Neutrophil (primary cell): ENCODE measurements around the gene GDF2.

ENCODE experiments used
- H3K27ac ChIP-seq: fragments of 200-600 bp; sonication (generic); 2 replicates; pipeline ENCODE4 v1.5.1; 2016; ENCODE audit warnings: mild to moderate bottlenecking, moderate library complexity
- H3K27me3 ChIP-seq: fragments of 200-600 bp; sonication (generic); 2 replicates; pipeline ENCODE4 v1.6.0; 2016; ENCODE audit warnings: mild to moderate bottlenecking
- H3K36me3 ChIP-seq: fragments of 200-600 bp; sonication (generic); 2 replicates; pipeline ENCODE4 v1.5.1; 2017
- H3K4me1 ChIP-seq, 2 experiments: fragments of 200-600 bp in 1 of 2; sonication (generic) in 1 of 2; 1 replicate in 1 of 2; 2 replicates in 1 of 2; pipeline versions ENCODE4 v1.5.1 to v1.6.1; 2013 to 2016; ENCODE audit warnings: low read depth in 1 of 2, low read length in 1 of 2, mild to moderate bottlenecking in 1 of 2, moderate library complexity in 1 of 2; ENCODE audit not compliant: control insufficient read depth in 1 of 2, insufficient read depth in 1 of 2
- H3K4me3 ChIP-seq, 2 experiments: fragments of 200-600 bp in 1 of 2; sonication (generic) in 1 of 2; 1 replicate in 1 of 2; 2 replicates in 1 of 2; pipeline ENCODE4 v1.5.1; 2013 to 2016; ENCODE audit warnings: low read depth in 1 of 2, low read length in 1 of 2, mild to moderate bottlenecking in 1 of 2, moderate library complexity in 1 of 2
- H3K9me3 ChIP-seq: fragments of 200-600 bp; sonication (generic); 2 replicates; pipeline ENCODE4 v1.5.1; 2016
- CTCF ChIP-seq: fragments of 200-600 bp; sonication (generic); IDR thresholded peaks from 2 replicates; pipeline ENCODE4 v1.5.1; 2016; ENCODE audit warnings: antibody characterized with exemption

The GDF2 gene

DNA sequence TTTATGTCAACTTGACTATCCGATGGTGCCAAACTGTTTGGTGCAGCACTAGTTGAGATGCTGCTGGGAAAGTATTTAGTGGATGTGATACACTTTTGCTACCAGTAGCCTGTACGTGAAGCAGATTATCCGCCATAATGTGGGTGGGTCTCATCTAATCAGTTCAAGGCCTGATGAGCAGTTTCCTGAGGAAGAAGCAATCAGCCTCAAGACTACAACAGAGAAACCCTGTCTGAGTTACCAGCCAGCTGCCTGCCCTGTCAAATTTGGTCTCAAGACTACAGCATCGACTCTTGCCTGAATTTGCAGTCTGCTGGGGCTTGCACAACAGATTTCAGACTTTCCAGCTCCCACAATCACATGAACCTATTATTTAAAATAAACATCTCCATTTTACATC, 15.1 kb downstream of the GDF2 start:
- Histone ChIP-seq H3K4me3 (no peak overlapping the region), H3K27me3 (peaks cover 3% of the 10 kb centered on the region), H3K27ac (no peak overlapping the region), H3K36me3 (no peaks in the 10 kb centered on the region), H3K9me3 (no peaks in the 10 kb centered on the region), H3K4me1 (no peaks in the 10 kb centered on the region)
- TF ChIP-seq CTCF: no peak

DNA sequence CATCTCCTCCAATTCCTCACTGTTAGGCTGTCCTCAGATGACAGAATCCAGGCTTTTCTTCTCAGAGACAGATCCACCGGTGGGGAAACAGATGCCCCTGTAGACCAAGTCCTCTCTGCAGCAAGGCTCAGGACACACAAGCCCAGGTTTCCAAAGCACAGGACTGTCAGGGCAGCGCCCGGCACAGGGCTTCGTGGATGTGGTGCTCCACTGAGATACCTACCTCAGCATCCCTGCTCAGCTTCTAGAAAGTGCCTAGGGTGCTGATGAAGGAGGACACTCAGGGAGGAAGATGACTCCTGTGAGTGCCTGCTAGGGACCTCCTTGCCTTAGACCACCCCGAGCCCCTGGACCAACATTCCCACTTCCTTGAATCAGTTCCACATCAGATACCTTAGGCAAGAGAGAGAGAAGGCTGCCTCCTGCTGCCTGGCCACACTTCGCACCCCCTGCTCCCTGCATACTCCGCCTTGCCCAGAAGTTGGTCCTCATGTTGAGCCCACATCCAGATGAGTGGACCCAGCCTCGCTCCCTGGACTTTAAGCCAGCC, 17.0 kb downstream of the GDF2 start:
- Histone ChIP-seq H3K36me3 (no peaks in the 10 kb centered on the region), H3K27me3 (peaks cover 3% of the 10 kb centered on the region), H3K27ac (no peak overlapping the region), H3K9me3 (no peaks in the 10 kb centered on the region), H3K4me3 (no peak overlapping the region), H3K4me1 (no peaks in the 10 kb centered on the region)
- TF ChIP-seq CTCF: no peak

GRCh38 chr10:47339759-47340607, 17.7 kb downstream of the GDF2 start:
- no peak overlapping the region for H3K4me3 ChIP-seq
- H3K27me3 ChIP-seq: no peaks in the 10 kb centered on the region
- TF ChIP-seq CTCF: no peak
- H3K27ac ChIP-seq: no peak overlapping the region
- no peaks in the 10 kb centered on the region for H3K4me1 ChIP-seq
- H3K9me3 ChIP-seq: no peaks in the 10 kb centered on the region
- no peaks in the 10 kb centered on the region for H3K36me3 ChIP-seq

DNA sequence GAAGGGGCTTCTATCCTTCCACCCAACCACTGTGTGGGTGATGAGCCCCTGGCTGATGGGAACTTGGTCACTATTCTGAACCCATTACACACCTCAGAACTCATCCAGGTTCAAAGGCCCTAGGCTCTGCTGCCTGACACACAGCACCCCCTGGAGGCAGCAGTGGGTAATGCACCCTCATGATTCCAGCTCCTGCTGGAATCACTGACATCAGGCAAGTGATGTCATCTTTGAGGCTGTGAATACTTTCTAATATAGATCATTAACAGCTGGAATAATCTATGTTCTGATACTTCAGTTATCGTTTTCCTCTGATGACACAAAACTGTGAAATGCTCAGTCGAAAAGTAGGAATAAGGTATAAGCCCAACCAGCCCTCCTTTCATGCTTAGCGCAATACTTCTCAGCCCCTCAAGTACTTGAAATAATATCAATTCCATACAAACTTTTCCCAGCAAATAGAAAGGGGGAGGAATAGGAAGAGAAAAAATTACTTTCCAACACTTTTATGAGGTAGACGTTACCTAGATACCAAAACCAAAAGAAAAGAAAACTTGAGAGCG, 18.4 kb downstream of the GDF2 start:
- peak; percentile 96 for TF ChIP-seq CTCF
- Histone ChIP-seq H3K27me3 (no peaks in the 10 kb centered on the region), H3K36me3 (no peaks in the 10 kb centered on the region), H3K9me3 (no peaks in the 10 kb centered on the region), H3K4me1 (no peaks in the 10 kb centered on the region), H3K4me3 (no peak overlapping the region), H3K27ac (no peak overlapping the region)

DNA sequence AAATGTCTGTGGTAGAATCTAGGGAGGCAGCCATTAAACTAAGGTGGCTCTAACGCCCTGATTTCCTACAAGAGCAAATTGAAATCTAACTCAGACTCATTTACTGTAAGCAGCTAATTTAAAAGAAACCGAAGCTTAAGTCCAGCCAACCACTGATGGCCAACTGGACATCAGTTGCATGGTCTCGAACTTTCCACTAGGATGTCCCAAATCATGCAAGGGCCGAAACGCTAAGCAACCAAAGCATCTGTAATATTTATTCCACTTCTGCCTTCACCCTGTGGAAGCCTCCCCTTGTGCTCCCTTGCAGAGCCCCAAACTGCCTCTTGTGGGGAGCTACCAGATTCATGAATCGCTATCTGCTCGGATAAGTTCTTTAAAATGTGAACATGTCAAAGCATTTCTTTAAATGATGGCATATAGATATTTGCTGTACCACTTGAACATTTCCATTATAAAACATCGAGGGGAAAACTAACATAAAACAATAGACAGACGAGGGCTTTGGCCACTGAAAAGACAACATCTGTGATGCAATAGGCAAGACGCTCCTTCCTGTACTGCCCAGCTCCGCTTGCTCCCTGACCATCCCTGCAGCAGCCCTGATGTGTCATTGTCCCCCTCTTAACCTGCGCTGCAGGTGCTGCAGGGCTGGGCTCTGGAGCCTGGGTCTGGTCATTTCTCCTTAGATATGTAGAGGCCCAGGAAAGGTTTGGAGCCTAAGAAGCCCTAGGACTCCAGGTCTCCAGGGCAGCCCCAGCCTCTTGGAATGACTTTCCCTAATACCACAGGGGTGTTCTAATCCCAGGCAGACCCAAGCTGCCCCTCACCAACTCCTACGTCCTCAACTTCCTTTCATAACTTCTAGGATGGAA, 23.0 kb downstream of the GDF2 start:
- Histone ChIP-seq H3K4me3 (no peak overlapping the region), H3K4me1 (no peaks in the 10 kb centered on the region), H3K9me3 (no peaks in the 10 kb centered on the region), H3K36me3 (no peaks in the 10 kb centered on the region), H3K27me3 (no peaks in the 10 kb centered on the region), H3K27ac (no peak overlapping the region)
- no peak for TF ChIP-seq CTCF
